GM12878 (cell line): ENCODE data around the gene FAM222B. TPM values are rescaled to one million over a fixed set of nuclear protein-coding genes. Genes with fewer than 3 reads are reported as not detected.

Experiments
- ATAC-seq: fragments of 200-7000 bp; cut with Tn5 transposase; 3 replicates; pipeline ENCODE4 v1.9.1; 2020; ENCODE audit warnings: mild to moderate bottlenecking, moderate library complexity
- BruUV-seq: library from RNA; stranded (reverse); fragments of 400-500 nt; replicated peaks from 2 replicates; lab custom pipeline; 2021; lab: Mats Ljungman, UMichigan
- CTCF ChIA-PET: fragments of 300-600 bp; sonication (Branson Sonifier 250); formaldehyde crosslinking; extraction: SDS; loops from one replicate; lab custom pipeline; 2021; ENCODE audit warnings: inconsistent platforms; lab: Yijun Ruan, JAX
- POLR2A ChIA-PET: fragments of 350-600 bp; formaldehyde crosslinking; extraction: SDS; loops from one replicate; lab custom pipeline; 2021; ENCODE audit warnings: inconsistent platforms; lab: Charles Lee
- RAD21 ChIA-PET: fragments of 300-600 bp; sonication (Branson Sonifier 250); formaldehyde crosslinking; loops from one replicate; lab custom pipeline; 2023; ENCODE audit warnings: antibody characterized with exemption; ENCODE audit not compliant: unreplicated experiment; lab: Charles Lee
- SMC1A ChIA-PET: fragments of 300-600 bp; sonication (Branson Sonifier 250); formaldehyde crosslinking; loops from one replicate; lab custom pipeline; 2023; ENCODE audit not compliant: unreplicated experiment, uncharacterized antibody; lab: Charles Lee
- DNase-seq: peaks from one replicate; pipeline ENCODE4 v3.0.0-alpha.2; 2011; ENCODE audit warnings: low read depth, low spot score
- FAIRE-seq: peaks from 3 replicates; lab custom pipeline; 2011; peaks lifted over from hg19 to GRCh38; lab: Jason Lieb, UNC
- H2AFZ ChIP-seq: 2 replicates; pipeline ENCODE4 v1.6.0; 2011; ENCODE audit warnings: low read depth, low read length, control low read depth; ENCODE audit not compliant: control insufficient read depth
- H3K27ac ChIP-seq: 2 replicates; pipeline ENCODE4 v1.5.1; 2011; ENCODE audit warnings: control low read depth; ENCODE audit not compliant: control insufficient read depth, insufficient read depth
- H3K27me3 ChIP-seq, 2 experiments: replicated peaks in 1 of 2; 2 replicates each; pipeline versions ENCODE4 v1.6.0 to v1.6.1; 2011; ENCODE audit warnings: low read length in 1 of 2; ENCODE audit not compliant: control insufficient read depth in 2 of 2, insufficient read depth in 2 of 2
- H3K36me3 ChIP-seq, 2 experiments: 2 replicates each; pipeline ENCODE4 v1.5.1; 2011; ENCODE audit warnings: low read length in 1 of 2; ENCODE audit not compliant: control insufficient read depth in 2 of 2, insufficient read depth in 2 of 2
- H3K4me1 ChIP-seq: 2 replicates; pipeline ENCODE4 v1.6.1; 2011; ENCODE audit warnings: mild to moderate bottlenecking, low read length, moderate library complexity, mixed read lengths; ENCODE audit not compliant: control insufficient read depth, insufficient read depth
- H3K4me2 ChIP-seq: 2 replicates; pipeline ENCODE4 v1.6.0; 2011; ENCODE audit warnings: control low read depth; ENCODE audit not compliant: control insufficient read depth, insufficient read depth
- H3K4me3 ChIP-seq: fragments of 200-600 bp; sonication (generic); 2 replicates; pipeline ENCODE4 v1.5.1; 2016
- H3K79me2 ChIP-seq: 2 replicates; pipeline ENCODE4 v1.6.0; 2011; ENCODE audit warnings: low read length; ENCODE audit not compliant: control insufficient read depth, insufficient read depth
- H3K9ac ChIP-seq: 2 replicates; pipeline ENCODE4 v1.8.0; 2011; ENCODE audit warnings: low read length, control low read depth, mixed read lengths; ENCODE audit not compliant: control insufficient read depth, insufficient read depth
- H3K9me3 ChIP-seq: replicated peaks from 3 replicates; pipeline ENCODE4 v1.5.1; 2011; ENCODE audit warnings: mild to moderate bottlenecking, low read length; ENCODE audit not compliant: control insufficient read depth, insufficient read depth
- H4K20me1 ChIP-seq: 2 replicates; pipeline ENCODE4 v1.6.0; 2011; ENCODE audit not compliant: control insufficient read depth, insufficient read depth
- CEBPZ ChIP-seq: fragments of 150-350 bp; IDR thresholded peaks from 2 replicates; pipeline ENCODE4 v1.6.1; 2016; ENCODE audit warnings: low read depth, low read length
- CHD1 ChIP-seq: IDR thresholded peaks from 2 replicates; pipeline ENCODE4 v1.6.1; 2012; ENCODE audit warnings: low read depth, low read length, improper control_type of control experiment
- CREB1 ChIP-seq: IDR thresholded peaks from 2 replicates; pipeline ENCODE4 v1.6.1; 2012; ENCODE audit warnings: low read depth, mild to moderate bottlenecking, inconsistent platforms
- EED ChIP-seq: sonication (generic); IDR thresholded peaks from 2 replicates; pipeline ENCODE4 v1.6.1; 2016; ENCODE audit warnings: antibody characterized with exemption, low read depth
- FOS ChIP-seq: IDR thresholded peaks from 3 replicates; pipeline ENCODE4 v1.6.1; 2011; ENCODE audit warnings: borderline replicate concordance; ENCODE audit not compliant: insufficient read length; ENCODE audit errors: extremely low read depth
- HSF1 ChIP-seq: fragments of 150-350 bp; IDR thresholded peaks from 2 replicates; pipeline ENCODE4 v1.6.1; 2014; ENCODE audit warnings: mild to moderate bottlenecking, low read depth, low read length
- IRF4 ChIP-seq: IDR thresholded peaks from 2 replicates; pipeline ENCODE4 v1.6.1; 2011; ENCODE audit warnings: low read depth, low read length
- NFYB ChIP-seq: IDR thresholded peaks from 2 replicates; pipeline ENCODE4 v1.6.1; 2011; ENCODE audit warnings: low read depth, mild to moderate bottlenecking, low read length, improper control_type of control experiment, moderate library complexity; ENCODE audit not compliant: insufficient read depth
- PKNOX1 ChIP-seq: fragments of 450-650 bp; IDR thresholded peaks from 2 replicates; pipeline ENCODE4 v1.6.1; 2016; ENCODE audit warnings: mild to moderate bottlenecking
- SMARCA5 ChIP-seq: fragments of 450-650 bp; IDR thresholded peaks from 2 replicates; pipeline ENCODE4 v1.6.1; 2017; ENCODE audit warnings: mild to moderate bottlenecking
- SUZ12 ChIP-seq: fragments of 200-600 bp; sonication (generic); IDR thresholded peaks from one replicate; pipeline ENCODE4 v1.6.1; 2018; ENCODE audit warnings: antibody characterized with exemption, mild to moderate bottlenecking; ENCODE audit not compliant: unreplicated experiment
- ZNF207 ChIP-seq: fragments of 450-650 bp; IDR thresholded peaks from 2 replicates; pipeline ENCODE4 v1.6.1; 2014; ENCODE audit warnings: antibody characterized with exemption, mild to moderate bottlenecking, borderline replicate concordance
- WGBS: methylation state at CpG from one replicate; pipeline ENCODE4 v1.1.6; 2016; ENCODE audit warnings: low lambda C conversion rate; ENCODE audit not compliant: insufficient replicate concordance, insufficient coverage; ENCODE audit errors: missing lambda C conversion rate; 5-methylcytosine and 5-hydroxymethylcytosine counted together
- in situ Hi-C: fragments of 300-500 bp; cut with MboI; formaldehyde crosslinking; loops from 9 replicates; pipeline ENCODE4 v1.14.3; 2018; ENCODE audit warnings: mixed read lengths
- intact Hi-C: fragments of 100-400 bp; cut with micrococcal nuclease; formaldehyde crosslinking; loops from one replicate; pipeline ENCODE4 v1.14.2; 2022; ENCODE audit not compliant: unreplicated experiment
- polyA plus RNA-seq, 11 experiments: library from polyadenylated mRNA; depleted of rRNA in 4 of 11; unstranded in 6 of 11; stranded (reverse) in 5 of 11; fragments of >200 nt; fragmentation: Nextera tagmentation in 4 of 11; fragmentation: Illumina TruSeq in 1 of 11; extraction: Ambion mirVana in 4 of 11; extraction: Trizol in 1 of 11; gene quantifications; 1 replicate in 1 of 11; 2 replicates in 10 of 11; pipeline versions ENCODE4 v1.2.1 to v1.2.3, GENCODE V29; 2011 to 2016; ENCODE audit warnings: inconsistent platforms in 2 of 11, missing spikeins in 2 of 11, low read depth in 1 of 11
- total RNA-seq, 4 experiments: library from RNA; depleted of rRNA in 3 of 4; stranded (reverse); fragments of >200 nt in 3 of 4; fragmentation: Illumina TruSeq in 1 of 4; extraction: Trizol in 1 of 4; gene quantifications; 2 replicates each; pipeline versions ENCODE4 v1.2.1 to v1.2.3, GENCODE V29; 2013 to 2021

Gene FAM222B
- total and polyA plus RNA-seq, 10 of the 15 experiments (the other 5 are each of a cell fraction or from before 2014, with no cell fraction given) = 2.8 to 18.3 (median 6.4) TPM

GRCh38 chr17:28773736-28774135 is 68.9 kb downstream of the FAM222B start (continued):
- TF ChIP-seq CEBPZ (no peak), IRF4 (no peak), ZNF207 (no peak)

GRCh38 chr17:28765038-28765437 is 77.6 kb downstream of the FAM222B start:
- H4K20me1 ChIP-seq = no peaks in the 10 kb centered on the region
- ChIA-PET SMC1A (interaction anchor here (1.0 to 4.9 kb wide), 19 partner anchors 9 to 187 kb away, joined by 3 to 60 read pairs (median 7); partner anchors contain the start of genes DHRS13, FLOT2, NEK8 and PHF12), RAD21 (interaction anchor here (0.9 to 6.1 kb wide), 12 partner anchors 38 to 186 kb away, joined by 3 to 109 read pairs (median 21); partner anchors contain the start of genes FAM222B, FLOT2, NEK8 and PHF12), CTCF (interaction anchor here (0.6 to 7.3 kb wide), 28 partner anchors 8 to 349 kb away, joined by 3 to 175 read pairs (median 18); partner anchors contain the start of genes DHRS13, ERAL1, FAM222B and FLOT2), POLR2A (interaction anchor here (0.9 to 3.6 kb wide), 4 partner anchors 38 to 185 kb away, joined by 3 to 19 read pairs (median 4); partner anchors contain the start of gene TLCD1)
- H3K9me3 ChIP-seq = no peaks in the 10 kb centered on the region
- whole genome bisulfite sequencing = 73% methylated on average over 4 of the region's 4 CpGs
- H2AFZ ChIP-seq = no peak overlapping the region
- no peak for ATAC-seq
- no TSS peak for BruUV-seq
- intact Hi-C loops (no loop called here), in situ Hi-C loops (no loop called here)
- H3K4me3 ChIP-seq = no peak overlapping the region
- no peak overlapping the region for H3K4me2 ChIP-seq
- no peak overlapping the region for H3K9ac ChIP-seq
- no peak overlapping the region for H3K27ac ChIP-seq
- DNase-seq = no peak
- H3K36me3 ChIP-seq = peaks cover 5 to 10% of the 10 kb centered on the region in 2 experiments
- peaks cover 15% of the 10 kb centered on the region for H3K4me1 ChIP-seq
- FAIRE-seq = no peak
- no peaks in the 10 kb centered on the region for H3K79me2 ChIP-seq
- no peaks in the 10 kb centered on the region for H3K27me3 ChIP-seq
- TF ChIP-seq CHD1 (no peak), CREB1 (no peak), SUZ12 (no peak), NFYB (no peak), PKNOX1 (no peak), CEBPZ (no peak), EED (no peak), FOS (no peak), HSF1 (no peak), SMARCA5 (no peak)
